ENCODE results near the gene MAP3K12.
"Not testable (repeated sequence)": the region's sequence is repeated elsewhere in the genome, so short reads cannot be mapped to it uniquely, and the experiment has no call there.

MAP3K12 gene

DNA sequence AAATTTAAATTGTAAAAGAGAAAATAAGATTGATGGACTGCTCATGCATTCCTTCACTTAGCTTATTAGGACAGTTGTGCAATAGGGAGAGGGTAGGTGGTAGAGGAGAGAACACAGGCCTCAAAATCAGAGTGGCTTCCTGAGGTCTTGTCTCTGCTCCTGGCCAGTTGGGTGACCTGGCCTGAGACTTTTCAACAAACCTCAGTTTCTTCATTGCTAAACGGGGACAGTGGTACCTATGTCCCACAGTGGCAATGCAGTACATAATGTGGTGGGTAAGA, 2.6 kb downstream of the MAP3K12 start:
- H3K4me3 ChIP-seq (ENCODE audit: low read depth, low read length) = peak overlapping the region; percentile 8
- DNase-seq (ENCODE audit: low read depth) = no peak

DNA sequence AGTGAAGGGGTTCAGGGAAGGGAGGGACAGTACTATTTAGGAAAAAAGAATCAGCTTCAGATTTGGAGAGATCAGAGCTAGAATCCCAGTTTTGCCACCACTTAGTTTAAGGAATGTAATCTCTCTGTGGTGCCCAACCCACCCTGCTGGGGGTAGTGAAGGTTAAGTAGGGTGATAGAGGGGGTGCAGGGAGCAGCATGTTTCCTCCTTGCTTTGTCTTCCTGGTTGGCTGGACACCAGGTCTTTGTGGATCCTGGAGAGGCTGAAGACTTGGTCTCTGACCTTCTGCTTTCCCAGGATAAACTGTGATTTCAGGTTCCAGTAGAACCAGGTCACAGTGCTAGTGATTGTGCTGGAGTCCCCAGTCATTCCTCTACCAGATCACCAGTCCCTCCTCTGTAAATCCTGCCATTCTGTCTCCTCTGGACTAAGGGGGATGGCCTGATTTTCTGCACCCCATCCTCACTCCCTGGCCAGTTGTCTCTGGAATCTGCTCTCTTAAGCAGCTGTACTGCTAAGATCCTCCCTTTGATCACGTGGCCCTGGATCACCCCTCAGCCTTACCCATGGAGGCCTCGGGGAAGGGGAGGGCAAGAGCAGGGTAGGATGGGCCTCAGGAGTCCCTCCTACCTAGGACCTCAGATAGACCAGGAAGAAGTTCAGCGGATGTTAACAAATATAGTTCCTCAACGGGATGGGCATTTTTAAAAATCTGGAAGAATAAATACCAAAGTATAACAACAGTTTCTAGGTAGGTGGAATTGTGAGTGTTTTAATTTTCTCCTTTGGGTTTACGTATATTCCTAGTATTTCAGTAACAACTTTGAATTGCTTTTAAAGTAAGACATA, 3.1 kb downstream of the MAP3K12 start:
- H3K4me3 ChIP-seq (ENCODE audit: low read depth, low read length) = peak overlapping the region; percentile 8
- DNase-seq (ENCODE audit: low read depth) = peak; percentile 70

DNA sequence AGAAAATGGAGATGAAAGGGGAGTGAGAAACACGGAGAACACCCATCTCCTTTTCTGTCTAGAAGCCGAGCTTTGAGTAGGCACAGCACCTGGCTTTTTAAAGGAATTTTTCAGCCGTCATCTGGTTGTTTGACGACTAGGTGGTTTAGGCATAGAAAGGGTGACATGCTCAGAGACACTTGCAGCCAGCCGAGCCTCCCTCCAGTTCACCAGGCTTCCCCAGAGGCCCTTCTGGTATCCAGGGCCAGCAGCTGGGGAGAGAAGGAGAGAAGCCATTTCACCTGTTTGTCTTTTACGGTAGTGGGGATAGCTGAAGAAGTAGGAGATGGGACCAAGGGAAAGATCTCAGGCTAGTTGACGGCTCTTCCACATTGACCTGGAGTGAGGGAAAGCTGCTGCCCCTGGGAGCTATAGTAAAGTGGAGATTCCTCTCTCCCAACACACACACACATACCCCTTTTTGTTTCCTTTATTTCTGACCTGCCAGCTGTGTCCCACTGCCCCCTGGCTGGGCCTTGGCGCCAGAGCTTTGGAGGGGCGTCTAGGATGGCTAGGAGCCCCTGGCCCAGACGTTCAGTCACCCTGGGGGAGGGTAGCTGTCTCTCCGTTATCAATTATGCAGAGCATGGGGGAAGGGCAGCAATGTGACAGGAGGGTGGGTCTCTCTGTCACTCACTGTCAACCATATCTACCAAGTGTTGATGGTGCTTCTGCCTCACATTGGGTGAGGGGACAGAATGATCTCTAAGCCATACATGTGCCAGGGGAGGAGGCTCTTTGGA, 5.5 kb downstream of the MAP3K12 start:
- peak overlapping the region; percentile 54 for H3K4me3 ChIP-seq (ENCODE audit: low read depth, low read length)
- DNase-seq (ENCODE audit: low read depth) = no peak

DNA sequence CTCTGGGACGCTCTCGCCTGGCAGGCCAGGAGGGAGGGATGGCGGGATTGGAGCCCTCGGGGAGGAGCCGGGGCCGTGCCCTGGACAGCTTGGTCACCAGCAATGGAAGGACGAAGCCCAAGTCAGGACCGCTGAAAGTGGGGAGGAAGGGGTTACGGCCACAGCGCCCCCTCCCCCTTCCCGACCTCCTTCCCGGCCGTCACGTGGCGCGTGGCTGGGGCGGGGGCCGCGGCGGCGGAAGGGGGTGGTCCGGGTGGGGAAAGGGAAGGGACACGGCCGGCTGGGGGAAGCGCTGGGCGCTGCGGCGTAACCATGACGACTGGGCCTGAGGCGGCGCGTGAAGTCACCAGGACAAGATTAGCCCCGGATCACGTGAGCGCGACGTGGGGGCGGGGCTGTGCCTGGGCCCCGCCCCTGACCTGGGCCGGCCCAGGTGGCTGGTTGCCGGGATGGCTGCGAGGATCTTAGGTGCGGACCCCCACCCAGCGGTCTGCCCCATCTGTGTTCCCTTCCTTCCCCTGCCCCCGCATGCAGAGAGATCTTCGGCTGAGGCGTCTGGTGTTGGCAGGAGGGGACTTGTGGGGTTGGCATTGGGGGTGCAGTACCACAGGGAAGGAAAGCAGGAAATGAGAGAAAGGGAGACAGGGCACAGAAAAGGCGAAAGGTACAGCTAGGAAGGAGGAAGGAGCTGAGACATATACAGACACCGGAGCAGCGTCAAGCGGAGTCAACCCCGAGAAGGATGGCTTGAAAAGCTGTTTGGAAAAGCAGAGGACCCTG, 6.2 kb downstream of the MAP3K12 start:
- peak; percentile 58 for DNase-seq (ENCODE audit: low read depth)
- H3K4me3 ChIP-seq (ENCODE audit: low read depth, low read length) = peak overlapping the region; percentile 54

DNA sequence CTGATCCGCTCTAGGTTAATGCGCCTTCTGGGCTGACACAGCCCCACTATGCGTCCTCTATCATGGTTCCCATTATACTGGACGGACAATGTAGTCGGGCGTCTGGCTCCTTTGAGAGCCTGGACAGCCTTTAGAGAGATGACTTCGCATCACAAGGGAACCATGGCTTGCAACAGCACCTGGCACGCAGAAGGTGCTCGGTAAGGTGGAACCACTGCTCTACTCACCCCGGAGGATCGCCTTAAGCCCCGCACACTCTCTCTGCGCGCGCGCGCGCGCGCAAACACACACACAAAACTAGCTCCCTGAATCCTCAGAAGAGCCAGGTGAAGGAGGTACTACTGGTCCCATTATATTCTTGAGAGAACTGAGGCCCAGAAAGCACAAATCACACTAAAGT, 7.1 kb downstream of the MAP3K12 start:
- DNase-seq (ENCODE audit: low read depth) = no peak
- H3K4me3 ChIP-seq (ENCODE audit: low read depth, low read length) = peak overlapping the region; percentile 54

DNA sequence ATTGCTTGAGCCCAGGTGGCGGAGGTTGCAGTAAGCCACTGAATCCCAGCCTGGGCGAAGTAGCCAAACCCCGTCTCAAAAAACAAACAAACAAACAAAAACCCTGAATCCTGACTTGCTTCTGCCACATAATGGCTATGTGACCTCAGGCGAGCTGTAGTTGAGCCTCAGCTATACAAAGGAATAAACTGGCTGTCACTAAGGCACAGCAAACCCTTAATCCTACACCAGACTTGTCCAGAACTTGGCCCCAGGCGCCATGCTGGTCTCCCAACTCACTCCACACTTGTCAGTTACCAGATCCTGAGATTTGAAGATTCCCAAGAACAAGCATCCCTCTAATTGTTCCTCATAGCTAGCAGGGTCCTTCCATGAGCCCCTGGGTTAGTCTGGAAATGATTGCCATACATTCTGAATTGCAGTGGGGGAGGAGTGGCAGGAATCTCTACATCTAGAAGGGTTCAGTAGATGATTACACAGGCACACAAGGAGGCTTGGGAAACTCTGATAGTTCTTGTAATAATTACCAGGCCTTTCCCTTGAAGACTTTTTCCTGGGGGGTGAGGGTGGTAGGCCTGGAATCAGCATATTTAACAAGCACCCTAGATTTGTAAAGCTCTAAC, 9.9 kb downstream of the MAP3K12 start:
- no peak overlapping the region for H3K4me3 ChIP-seq (ENCODE audit: low read depth, low read length)
- DNase-seq (ENCODE audit: low read depth) = no peak

DNA sequence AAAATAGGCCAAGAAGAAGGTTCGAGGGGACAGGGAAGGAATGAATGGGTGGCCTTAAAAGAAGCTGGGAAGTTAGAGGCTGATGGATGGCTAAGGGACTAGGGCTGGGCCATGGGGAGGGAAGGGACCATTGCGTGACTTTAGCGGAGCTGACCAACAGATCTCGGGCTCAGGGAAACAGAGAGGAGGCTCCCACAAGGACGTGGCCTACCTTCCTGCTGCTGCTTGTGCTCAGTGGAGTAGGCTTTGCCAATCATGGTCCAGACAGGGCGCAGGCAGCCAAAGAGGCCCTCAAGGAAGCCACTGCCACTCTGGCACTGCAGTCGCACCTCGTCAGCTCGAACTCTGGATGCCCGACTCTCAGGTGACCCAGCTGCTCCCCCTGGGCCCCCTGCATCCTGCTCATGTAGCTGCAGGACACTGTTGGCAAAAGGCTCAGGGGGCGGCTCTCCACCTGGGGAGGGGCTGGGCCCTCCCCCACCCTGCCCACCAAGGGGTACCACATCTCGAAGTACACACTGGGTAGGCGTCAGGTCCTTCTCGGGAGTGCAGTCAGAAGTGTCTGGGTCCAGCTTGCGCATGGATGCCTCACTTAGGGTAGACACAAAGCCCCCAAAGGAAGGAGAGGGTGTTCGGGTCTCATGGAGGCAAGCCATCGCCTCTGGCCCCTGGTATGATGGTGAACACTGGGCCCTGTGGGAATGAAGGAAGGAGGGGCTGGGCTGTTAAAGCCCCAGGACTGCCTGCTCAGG, 12.3 kb downstream of the MAP3K12 start:
- DNase-seq (ENCODE audit: low read depth) = no peak
- no peak overlapping the region for H3K4me3 ChIP-seq (ENCODE audit: low read depth, low read length)

DNA sequence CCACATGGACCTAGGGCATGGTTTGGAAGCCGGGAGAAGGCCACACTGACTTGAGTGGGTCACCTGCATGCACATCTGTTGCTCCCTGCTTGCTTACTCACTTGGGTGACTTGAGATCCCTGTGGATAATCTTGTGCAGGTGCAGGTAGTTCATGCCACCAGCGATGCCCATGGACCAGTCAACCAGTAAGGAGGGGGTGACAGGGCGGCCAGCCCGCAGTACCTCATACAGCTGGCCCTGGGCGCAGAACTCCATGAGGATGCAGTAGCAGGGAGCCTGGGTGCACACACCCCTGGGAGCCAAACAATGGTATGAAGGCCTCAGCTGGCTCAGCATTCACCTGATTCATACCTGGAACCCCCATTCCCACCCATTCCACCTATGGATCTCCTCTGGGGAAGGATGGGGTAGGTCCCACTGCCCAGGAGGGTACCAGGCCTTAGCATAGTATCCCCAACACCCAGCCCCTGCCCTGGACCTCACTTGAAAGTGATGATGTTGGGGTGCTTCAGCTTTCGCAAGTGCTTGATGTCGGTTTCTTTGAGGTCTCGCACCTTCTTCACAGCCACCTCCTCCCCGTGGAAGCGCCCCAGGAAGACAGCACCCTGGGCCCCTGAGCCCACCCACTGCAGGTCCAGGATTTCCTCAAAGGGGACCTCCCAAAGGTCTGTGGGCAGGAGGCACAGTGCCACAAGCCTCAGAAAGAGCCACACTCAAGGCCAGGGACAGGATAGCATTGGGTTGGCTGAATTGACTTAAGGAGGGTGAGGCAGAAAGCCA, 13.1 kb downstream of the MAP3K12 start:
- no peak for DNase-seq (ENCODE audit: low read depth)
- H3K4me3 ChIP-seq (ENCODE audit: low read depth, low read length) = no peak overlapping the region

DNA sequence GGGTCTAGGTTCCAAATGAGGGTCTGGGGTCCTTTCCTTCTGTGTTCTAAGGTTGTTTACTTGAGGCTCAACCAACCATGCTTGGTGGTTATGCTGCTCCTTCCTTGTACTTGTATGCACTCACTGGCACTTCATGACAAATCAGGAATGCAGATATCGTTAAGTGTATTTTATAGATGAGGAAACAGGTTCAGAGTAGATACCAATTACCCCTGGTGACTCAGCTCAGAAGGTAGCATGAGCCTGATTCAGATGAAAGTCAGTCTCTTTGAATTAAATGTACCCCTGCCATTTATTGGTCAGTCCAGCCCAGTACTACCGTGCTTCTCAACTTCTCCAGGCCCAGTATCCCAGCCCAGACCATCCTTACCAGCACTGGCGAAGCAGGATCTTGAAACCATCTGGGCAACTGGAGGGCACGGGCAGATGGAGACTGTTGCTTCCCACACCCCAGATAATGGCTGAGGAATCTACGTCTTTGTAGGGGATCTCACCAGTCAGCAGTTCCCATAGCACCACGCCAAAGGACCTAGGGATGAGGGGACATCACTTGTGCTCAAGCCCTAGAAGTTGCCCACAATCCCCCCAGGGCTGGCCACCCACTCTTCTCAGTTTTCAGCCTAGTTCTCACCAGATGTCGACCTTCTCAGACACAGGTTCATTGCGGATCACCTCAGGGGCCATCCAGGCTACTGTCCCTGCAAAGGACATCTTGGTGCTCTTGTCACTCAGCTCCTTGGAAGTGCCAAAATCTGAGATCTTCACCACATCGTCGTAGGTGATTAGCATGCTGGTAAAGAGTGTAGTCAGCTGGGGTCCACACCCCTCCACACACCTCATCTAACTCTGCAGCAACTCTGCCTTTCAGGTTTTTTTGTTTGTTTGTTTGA, 14.3 kb downstream of the MAP3K12 start:
- DNase-seq (ENCODE audit: low read depth) = no peak
- no peak overlapping the region for H3K4me3 ChIP-seq (ENCODE audit: low read depth, low read length)

DNA sequence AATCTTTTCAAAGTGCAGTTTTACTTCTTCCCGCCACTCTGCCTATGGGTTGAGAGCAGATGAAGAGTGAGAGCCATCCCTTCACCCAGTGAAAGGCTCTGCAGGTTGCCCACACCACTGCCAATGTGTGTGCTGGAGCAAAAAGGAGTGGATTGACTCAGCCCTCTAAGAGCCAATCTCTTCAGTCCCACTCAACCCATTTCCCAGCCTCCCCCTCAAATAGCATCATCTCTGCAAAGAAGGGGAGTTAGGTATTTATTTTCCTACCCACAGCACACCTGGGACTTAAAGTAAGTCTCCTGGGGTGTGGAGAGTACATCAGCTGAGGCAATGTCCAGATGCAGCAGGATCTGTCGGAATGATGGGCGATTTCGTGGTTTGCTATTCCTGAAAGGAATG, 15.3 kb downstream of the MAP3K12 start:
- DNase-seq (ENCODE audit: low read depth) = no peak
- no peak overlapping the region for H3K4me3 ChIP-seq (ENCODE audit: low read depth, low read length)

DNA sequence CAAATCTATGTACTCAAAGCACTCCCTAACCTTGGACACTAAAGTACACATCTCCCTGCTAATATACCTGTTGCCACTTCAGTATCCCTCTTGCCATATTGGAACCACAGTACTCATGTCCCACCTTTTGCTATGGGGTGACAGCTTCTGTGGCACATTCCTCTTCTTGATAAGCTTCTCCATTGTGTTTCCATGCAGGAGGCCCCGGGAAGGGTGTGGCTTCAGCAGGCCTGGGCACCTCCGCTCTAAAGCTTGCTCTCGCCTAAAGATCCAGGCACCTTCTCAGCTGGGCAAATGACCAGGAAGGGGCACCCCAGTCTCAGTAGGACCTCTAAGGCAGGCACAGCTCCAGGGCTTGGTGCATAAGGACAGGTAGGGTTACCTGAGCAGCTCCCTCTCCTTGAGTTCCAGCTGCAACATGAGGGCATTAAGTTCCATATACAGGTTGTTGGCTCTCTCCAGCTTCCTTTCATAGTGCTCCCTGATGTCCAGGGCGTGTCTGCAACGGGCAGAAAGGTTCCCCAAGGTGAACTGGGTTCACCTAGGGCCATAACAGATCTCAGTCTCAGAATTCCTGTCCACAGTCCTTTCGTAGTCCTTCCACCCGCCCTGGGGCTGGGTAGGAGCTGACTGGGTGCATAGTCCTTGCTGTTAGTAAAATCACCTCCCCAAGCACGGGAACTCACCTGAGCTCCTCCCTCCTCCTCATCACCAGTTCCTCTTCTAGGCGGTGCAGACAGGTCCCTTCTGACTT, 15.9 kb downstream of the MAP3K12 start:
- no peak overlapping the region for H3K4me3 ChIP-seq (ENCODE audit: low read depth, low read length)
- DNase-seq (ENCODE audit: low read depth) = no peak

DNA sequence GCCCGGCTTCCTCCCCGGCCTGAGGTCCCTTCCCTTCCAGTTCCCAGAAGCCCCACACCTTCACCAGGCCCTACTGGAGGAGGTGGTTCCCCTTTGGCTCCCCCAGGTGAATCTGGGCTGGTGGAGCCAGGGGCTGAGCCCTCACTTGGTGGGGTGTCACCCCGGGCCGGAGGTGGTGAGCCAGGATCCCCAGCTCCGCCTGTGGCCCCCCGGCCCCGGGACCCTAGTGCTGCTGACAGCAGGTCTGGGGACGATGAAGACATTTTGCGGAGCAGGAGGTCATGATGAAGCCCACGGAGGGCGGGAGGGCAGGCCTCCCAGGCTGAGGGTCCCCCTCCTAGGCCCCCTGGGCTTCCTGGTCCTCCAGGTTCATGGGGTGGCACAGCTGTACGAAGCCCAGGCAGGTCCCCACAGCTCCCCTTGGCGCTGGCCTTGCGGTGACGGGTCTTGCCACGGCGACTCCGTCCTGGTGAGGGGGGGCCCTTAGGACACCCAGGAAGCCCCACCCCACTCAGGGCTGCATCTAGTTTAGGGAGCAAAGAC, 16.6 kb downstream of the MAP3K12 start:
- H3K4me3 ChIP-seq (ENCODE audit: low read depth, low read length) = no peak overlapping the region
- no peak for DNase-seq (ENCODE audit: low read depth)

DNA sequence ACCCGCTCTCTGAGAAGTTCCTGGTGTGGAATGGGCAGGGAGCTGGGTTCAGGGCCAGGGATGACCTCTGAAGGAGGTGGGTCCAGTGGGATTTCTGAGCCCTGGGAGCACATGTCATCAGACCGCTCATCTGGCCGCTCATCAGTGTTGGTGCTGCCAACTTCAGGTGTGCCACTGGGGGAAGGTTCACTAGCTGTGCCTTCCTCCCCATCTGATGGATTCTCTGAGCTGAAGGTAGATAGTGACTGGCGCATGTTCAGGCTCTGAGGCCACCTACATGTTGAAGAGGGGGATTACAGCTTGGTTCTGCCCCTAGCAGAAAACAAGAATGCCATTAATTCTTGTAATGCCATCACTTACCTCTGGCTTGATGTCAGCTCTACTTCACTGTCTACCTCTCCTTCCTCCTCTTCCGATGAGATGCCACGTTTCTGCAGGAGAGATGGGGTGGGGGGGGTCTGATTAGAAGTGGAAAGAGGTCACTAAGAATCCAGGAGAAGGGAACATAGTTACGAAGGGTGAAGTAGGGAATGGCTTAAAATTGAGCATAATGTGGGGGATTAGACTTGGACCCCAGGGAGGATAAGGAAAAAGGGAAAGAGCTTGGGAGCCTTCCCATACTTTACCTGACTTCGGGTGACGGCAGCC, 17.2 kb downstream of the MAP3K12 start:
- no peak overlapping the region for H3K4me3 ChIP-seq (ENCODE audit: low read depth, low read length)
- DNase-seq (ENCODE audit: low read depth) = no peak

DNA sequence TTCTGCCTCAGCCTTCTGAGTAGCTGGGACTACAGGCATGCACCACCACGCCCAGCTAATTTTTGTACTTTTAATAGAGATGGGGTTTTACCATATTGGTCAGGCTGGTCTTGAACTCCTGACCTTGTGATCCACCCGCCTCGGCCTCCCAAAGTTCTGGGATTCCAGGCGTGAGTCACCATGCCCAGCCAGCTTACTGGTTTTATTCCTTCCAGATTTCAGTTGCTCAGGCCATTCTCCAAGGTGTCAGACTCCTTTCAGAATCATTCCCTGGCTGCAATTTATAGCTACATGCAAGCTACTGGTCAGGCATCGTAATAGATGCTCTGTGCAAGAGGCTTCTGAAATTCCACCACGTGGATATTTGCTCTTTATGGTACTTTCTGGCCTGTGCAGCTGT, 17.8 kb downstream of the MAP3K12 start:
- not testable (repeated sequence) for H3K4me3 ChIP-seq (ENCODE audit: low read depth, low read length); DNase-seq (ENCODE audit: low read depth)

DNA sequence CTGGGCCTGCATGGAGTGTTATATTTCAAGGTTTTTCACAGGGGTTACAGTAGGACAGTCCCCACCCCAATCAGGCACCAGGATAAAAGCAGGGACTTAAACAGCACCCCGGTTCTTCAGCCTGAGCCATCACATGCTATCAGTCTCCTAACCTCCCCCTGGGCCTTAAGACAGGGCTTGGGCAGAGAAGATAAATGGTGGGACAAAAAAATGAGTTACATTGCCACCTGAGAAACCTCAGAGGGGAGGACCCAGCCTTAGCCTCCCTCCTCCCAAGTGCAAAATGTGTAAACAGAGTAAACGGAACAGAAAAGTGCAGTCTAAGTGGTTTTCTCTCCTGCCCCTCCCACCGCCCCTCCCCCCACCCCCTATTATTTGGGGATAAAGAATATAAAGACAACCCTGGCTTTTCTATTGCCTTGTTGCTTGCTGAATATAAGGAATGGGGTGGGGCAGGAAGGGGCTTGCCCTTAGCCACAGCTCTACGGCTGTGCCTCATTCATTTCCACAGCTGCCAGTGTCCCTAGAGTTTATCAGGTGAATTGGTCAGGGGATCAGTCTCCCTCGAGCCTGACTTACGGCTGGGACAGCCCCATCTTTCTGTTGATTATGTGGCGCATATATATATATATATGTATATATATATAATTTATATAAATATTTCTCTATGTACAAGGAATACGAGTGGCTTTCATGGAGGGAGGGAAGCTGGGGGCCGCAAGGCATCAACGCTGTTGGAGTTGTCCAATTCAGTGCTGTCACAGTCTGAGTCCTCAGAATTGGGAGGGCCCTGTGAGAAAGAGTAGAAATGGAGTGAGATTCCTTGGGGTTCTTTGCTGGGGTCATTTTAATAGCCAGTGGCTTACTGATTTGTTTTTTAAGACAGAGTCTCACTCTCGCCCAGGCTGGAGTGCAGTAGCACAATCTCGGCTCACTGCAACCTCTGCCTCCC, 18.5 kb downstream of the MAP3K12 start:
- no peak for DNase-seq (ENCODE audit: low read depth)
- H3K4me3 ChIP-seq (ENCODE audit: low read depth, low read length) = no peak overlapping the region

Measured in skeletal muscle cell (primary cell).